HepG2 (cell line): ENCODE data around the gene C16orf87. TPM values are rescaled to one million over a fixed set of nuclear protein-coding genes. Genes with fewer than 3 reads are reported as not detected.
"Not testable (repeated sequence)": the region's sequence is repeated elsewhere in the genome, so short reads cannot be mapped to it uniquely, and the experiment has no call there.

Source experiments
- FOXP1 ChIP-seq, 2 experiments: fragments of 450-650 bp in 1 of 2; IDR thresholded peaks; 2 replicates each; pipeline ENCODE4 v1.6.1; 2017 to 2018; ENCODE audit warnings: antibody characterized with exemption in 1 of 2
- GATAD2A ChIP-seq: IDR thresholded peaks from 2 replicates; pipeline ENCODE4 v1.6.1; 2016
- HMG20A ChIP-seq: IDR thresholded peaks from 2 replicates; pipeline ENCODE4 v1.6.1; 2016; ENCODE audit warnings: borderline replicate concordance
- HMG20B ChIP-seq: conservative IDR thresholded peaks from 2 replicates; pipeline ENCODE4 v1.6.1; 2016; ENCODE audit warnings: missing genetic modification reagents, missing compliant biosample characterization
- KAT7 ChIP-seq: IDR thresholded peaks from 2 replicates; pipeline ENCODE4 v1.6.1; 2018; ENCODE audit warnings: borderline replicate concordance, missing compliant biosample characterization
- KDM6A ChIP-seq: IDR thresholded peaks from 2 replicates; pipeline ENCODE4 v1.6.1; 2016; ENCODE audit warnings: low read depth
- NR2F6 ChIP-seq, 2 experiments: IDR thresholded peaks; 2 replicates each; pipeline ENCODE4 v1.6.1; 2016; ENCODE audit warnings: antibody characterized with exemption in 1 of 2, mild to moderate bottlenecking in 1 of 2
- PHF21A ChIP-seq: sonication (generic); formaldehyde crosslinking; IDR thresholded peaks from 2 replicates; pipeline ENCODE4 v1.5.0; 2020; ENCODE audit warnings: mild to moderate bottlenecking, missing genetic modification reagents
- PRDM15 ChIP-seq: sonication (generic); formaldehyde crosslinking; IDR thresholded peaks from 2 replicates; pipeline ENCODE4 v1.4.0; 2020; ENCODE audit warnings: missing genetic modification reagents
- RXRA ChIP-seq: sonication (generic); formaldehyde crosslinking; IDR thresholded peaks from 2 replicates; pipeline ENCODE4 v1.5.1; 2020; ENCODE audit warnings: missing genetic modification reagents
- SKIL ChIP-seq: sonication (generic); formaldehyde crosslinking; IDR thresholded peaks from 2 replicates; pipeline ENCODE4 v1.8.0; 2022; ENCODE audit warnings: missing genetic modification reagents, mild to moderate bottlenecking, moderate library complexity, borderline replicate concordance
- SMAD3 ChIP-seq: sonication (generic); formaldehyde crosslinking; IDR thresholded peaks from 2 replicates; pipeline ENCODE4 v1.4.0; 2020; ENCODE audit warnings: missing genetic modification reagents
- TBL1XR1 ChIP-seq: fragments of 150-350 bp; IDR thresholded peaks from 2 replicates; pipeline ENCODE4 v1.6.1; 2014; ENCODE audit warnings: borderline replicate concordance, low read length; ENCODE audit not compliant: partially characterized antibody
- ZBTB34 ChIP-seq: sonication (generic); formaldehyde crosslinking; IDR thresholded peaks from 2 replicates; pipeline ENCODE4 v1.8.0; 2022; ENCODE audit warnings: mild to moderate bottlenecking, missing genetic modification reagents
- ZBTB39 ChIP-seq: sonication (generic); formaldehyde crosslinking; IDR thresholded peaks from 2 replicates; pipeline ENCODE4 v1.5.0; 2020; ENCODE audit warnings: missing genetic modification reagents
- ZNF264 ChIP-seq: sonication (generic); formaldehyde crosslinking; IDR thresholded peaks from 2 replicates; pipeline ENCODE4 v1.4.0; 2020; ENCODE audit warnings: missing genetic modification reagents
- ZNF629 ChIP-seq: sonication (generic); formaldehyde crosslinking; conservative IDR thresholded peaks from 2 replicates; pipeline ENCODE4 v1.5.0; 2020; ENCODE audit warnings: missing genetic modification reagents
- ZNF703 ChIP-seq: sonication (generic); formaldehyde crosslinking; IDR thresholded peaks from 2 replicates; pipeline ENCODE4 v1.5.1; 2020; ENCODE audit warnings: missing genetic modification reagents, mild to moderate bottlenecking, moderate library complexity, borderline replicate concordance
- polyA plus RNA-seq, 8 experiments: library from polyadenylated mRNA; depleted of rRNA in 3 of 8; stranded (reverse) in 7 of 8; unstranded in 1 of 8; fragments of >200 nt; fragmentation: Illumina TruSeq in 4 of 8; extraction: Trizol in 4 of 8; gene quantifications; 2 replicates each; pipeline versions ENCODE4 v1.2.1 to v1.2.3, GENCODE V29; 2011 to 2016; ENCODE audit warnings: low read depth in 4 of 8, missing spikeins in 1 of 8, mixed read lengths in 1 of 8; ENCODE audit not compliant: insufficient read depth in 1 of 8
- total RNA-seq, 5 experiments: library from RNA; depleted of rRNA; stranded (reverse); fragments of >200 nt; fragmentation: Illumina TruSeq; extraction: Trizol; gene quantifications; 2 replicates each; pipeline ENCODE4 v1.2.3, GENCODE V29; 2016; ENCODE audit warnings: low read depth in 1 of 5
- TF ChIP-seq, protein P1 (sequence below): IDR thresholded peaks from 2 replicates; pipeline ENCODE4 v1.6.1; 2016

Gene C16orf87
- total and polyA plus RNA-seq, 2 of the 13 experiments (the other 11 are each of a cell fraction or from before 2014, with no cell fraction given): 8.6 to 19.5 TPM

DNA sequence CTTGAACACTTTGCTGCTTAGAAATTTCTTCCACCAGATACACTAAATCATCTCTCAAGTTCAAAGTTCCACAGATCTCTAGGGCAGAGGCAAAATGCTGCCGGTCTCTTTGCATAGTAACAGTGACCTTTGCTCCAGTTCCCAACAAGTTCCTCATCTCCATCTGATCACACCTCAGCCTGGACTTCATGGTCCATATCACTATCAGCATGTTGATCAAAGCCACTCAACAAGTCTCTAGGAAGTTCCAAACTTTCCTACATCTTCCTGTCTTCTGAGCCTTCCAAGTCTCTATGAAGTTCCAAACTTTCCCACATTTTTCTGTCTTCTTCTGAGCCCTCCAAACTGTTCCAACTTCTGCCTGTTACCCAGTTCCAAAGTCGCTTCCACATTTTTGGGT is 37.9 kb upstream of the C16orf87 start (continued):
- TF ChIP-seq PRDM15 (peak; percentile 59; the same call in 1 of the 2 replicates), RXRA (CRISPR knock-in tag) (peak; percentile 87; the same call in 1 of the 2 replicates), TBL1XR1 (peak; percentile 83), GATAD2A (CRISPR knock-in tag) (peak; percentile 83), HMG20A (peak; percentile 77; the same call in 1 of the 2 replicates), ZBTB39 (CRISPR knock-in tag) (peak; percentile 86), ZNF703 (CRISPR knock-in tag) (0 out of 2 replicates have a peak, but pooled peaks have one; percentile 66), KAT7 (peak; percentile 81), KDM6A (CRISPR knock-in tag) (peak; percentile 54; the same call in 1 of the 2 replicates), SKIL (CRISPR knock-in tag) (peak; percentile 52; the same call in 1 of the 2 replicates), HMG20B (peak; percentile 52; the same call in 1 of the 2 replicates), ZNF629 (CRISPR knock-in tag) (peak; percentile 39; the same call in 1 of the 2 replicates), NR2F6 (IDR thresholded peaks at IDR 0.05) (peak; percentile 61), NR2F6 (CRISPR knock-in tag; IDR thresholded peaks at IDR 0.05) (peak; percentile 78), ZNF264 (CRISPR knock-in tag) (peak; percentile 76; the same call in 1 of the 2 replicates), SMAD3 (CRISPR knock-in tag) (0 out of 2 replicates have a peak, but pooled peaks have one; percentile 28), PHF21A (CRISPR knock-in tag) (peak; percentile 61; the same call in 1 of the 2 replicates), FOXP1 (CRISPR knock-in tag; IDR thresholded peaks at IDR 0.05) (peak; percentile 63; the same call in 1 of the 2 replicates), ZBTB34 (CRISPR knock-in tag) (peak; percentile 26; the same call in 1 of the 2 replicates)
- TF ChIP-seq, protein P1, sequence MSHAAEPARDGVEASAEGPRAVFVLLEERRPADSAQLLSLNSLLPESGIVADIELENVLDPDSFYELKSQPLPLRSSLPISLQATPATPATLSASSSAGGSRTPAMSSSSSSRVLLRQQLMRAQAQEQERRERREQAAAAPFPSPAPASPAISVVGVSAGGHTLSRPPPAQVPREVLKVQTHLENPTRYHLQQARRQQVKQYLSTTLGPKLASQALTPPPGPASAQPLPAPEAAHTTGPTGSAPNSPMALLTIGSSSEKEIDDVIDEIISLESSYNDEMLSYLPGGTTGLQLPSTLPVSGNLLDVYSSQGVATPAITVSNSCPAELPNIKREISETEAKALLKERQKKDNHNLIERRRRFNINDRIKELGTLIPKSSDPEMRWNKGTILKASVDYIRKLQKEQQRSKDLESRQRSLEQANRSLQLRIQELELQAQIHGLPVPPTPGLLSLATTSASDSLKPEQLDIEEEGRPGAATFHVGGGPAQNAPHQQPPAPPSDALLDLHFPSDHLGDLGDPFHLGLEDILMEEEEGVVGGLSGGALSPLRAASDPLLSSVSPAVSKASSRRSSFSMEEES (CRISPR knock-in tag): 0 out of 2 replicates have a peak, but pooled peaks have one; percentile 30
- TF ChIP-seq FOXP1 (IDR thresholded peaks at IDR 0.05): not testable (repeated sequence)
